Activated CD4-positive, CD25-positive, alpha-beta regulatory T cell treated with anti-CD3 and anti-CD28 coated beads, Interleukin-2, amount 50 U/mL, for 16 hours (primary cell): ENCODE measurements around the gene DNAJC30.
"Not testable (repeated sequence)": the region's sequence is repeated elsewhere in the genome, so short reads cannot be mapped to it uniquely, and the experiment has no call there.

Source experiments
- DNase-seq: peaks from one replicate; pipeline ENCODE4 v3.0.0-alpha.2; 2020; ENCODE audit warnings: low read depth, low spot score

Gene DNAJC30

DNA sequence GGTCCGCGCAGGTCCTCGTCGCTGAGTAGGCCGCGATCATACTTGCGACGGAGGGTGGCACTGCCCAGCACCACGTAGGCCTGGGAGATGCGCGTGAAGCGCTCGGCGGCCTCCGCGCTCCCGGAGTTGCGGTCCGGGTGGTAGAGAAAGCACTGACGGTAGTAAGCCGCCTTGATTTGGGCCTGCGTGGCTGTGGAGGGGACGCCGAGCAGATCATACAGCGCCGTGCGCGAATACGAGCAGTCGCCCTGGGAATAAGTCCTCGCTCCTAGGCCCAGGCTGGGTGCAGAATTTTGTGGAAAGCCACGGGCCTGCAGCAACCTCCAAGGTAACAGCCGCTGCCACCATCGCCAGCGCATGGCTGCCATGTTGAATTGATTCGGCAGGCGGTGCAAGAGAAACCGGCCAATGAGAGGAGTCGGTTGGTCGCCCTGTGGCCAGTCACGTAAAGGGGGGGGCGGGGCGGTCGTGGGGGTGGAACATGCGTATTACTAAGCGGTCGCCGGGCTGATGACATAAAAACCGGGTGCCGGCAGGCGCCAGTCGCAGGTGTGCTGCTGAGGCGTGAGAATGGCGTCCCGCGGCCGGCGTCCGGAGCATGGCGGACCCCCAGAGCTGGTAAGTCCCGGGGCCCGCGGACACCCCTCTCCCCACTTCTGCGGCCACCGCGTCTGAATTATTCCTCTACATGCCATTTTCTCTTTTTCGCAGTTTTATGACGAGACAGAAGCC is at the start of gene DNAJC30, which contains the start of gene BUD23:
DNAJC30 (minus strand) TSS at position 398 of the 732 bp plus-strand sequence; CDS start at position 368, 30 bp downstream.
BUD23 (plus strand) TSS at position 542 of the 732 bp plus-strand sequence; CDS start at position 571, 29 bp downstream.
- DNase-seq: peak; percentile 94

GRCh38 chr7:73732397-73732796 is 49.1 kb upstream of the DNAJC30 start:
- DNase-seq: no peak

- DNase-seq: no peak
Measured at GRCh38 chr7:73730485-73730884, 47.2 kb upstream of the DNAJC30 start.

DNA sequence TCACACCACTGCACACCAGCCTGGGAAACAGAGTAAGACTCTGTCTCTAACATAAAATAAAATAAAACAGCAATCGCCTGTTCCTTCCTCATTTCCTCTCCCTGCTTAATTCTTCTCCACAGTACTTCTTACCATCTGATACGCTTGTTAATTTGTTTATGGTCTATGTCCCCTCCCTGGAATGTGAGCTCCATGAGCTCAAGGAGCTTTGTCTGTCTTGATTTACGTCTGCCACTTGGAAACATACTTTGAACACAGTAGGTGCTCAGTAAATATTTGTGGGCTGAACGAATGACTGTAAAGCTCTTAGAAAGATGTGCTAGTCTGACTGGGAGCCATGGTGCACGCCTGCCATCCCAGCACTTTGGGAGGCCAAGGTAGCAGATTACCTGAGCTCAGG is 45.3 kb upstream of the DNAJC30 start:
- no peak for DNase-seq

GRCh38 chr7:73727952-73728351 is 44.7 kb upstream of the DNAJC30 start:
- no peak for DNase-seq

GRCh38 chr7:73726083-73726466 is 42.8 kb upstream of the DNAJC30 start:
- DNase-seq: no peak

GRCh38 chr7:73723813-73724212 is 40.6 kb upstream of the DNAJC30 start:
- DNase-seq: no peak

DNA sequence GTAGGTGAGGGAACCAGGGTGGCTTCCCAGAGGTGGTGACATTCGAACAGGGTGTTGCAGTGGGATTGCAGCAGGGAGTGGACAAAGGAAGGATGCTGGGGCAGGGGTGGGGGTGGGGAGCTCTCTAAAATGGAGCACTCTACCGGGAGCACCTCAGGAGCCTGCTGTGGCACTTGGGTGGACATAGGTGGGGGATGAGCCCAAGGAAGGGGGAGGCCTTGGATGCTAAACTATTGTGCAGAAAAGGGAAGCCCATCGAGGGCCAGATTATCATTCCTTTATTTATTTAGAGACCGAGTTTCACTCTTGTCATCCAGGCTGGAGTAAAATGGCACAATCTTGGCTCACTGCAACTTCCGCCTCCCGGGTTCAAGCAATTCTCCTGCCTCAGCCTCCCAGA is 39.5 kb upstream of the DNAJC30 start:
- DNase-seq: no peak

DNA sequence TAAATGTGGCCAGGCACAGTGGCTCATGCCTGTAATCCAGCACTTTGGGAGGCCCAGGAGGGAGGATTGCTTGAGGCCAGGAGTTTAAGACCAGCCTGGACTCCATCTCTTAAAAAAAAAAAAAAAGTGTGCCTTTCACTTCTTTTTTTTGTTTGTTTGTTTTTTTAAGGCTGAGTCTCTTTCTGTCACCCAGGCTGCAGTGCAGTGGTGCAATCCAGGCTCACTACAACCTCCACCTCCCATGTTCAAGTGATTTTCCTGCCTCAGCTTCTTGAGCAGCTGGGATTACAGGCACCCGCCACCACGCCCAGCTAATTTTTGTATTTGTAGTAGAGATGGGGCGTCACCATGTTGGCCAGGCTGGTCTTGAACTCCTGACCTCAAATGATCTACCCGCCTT is 38.9 kb upstream of the DNAJC30 start:
- DNase-seq: not testable (repeated sequence)

DNA sequence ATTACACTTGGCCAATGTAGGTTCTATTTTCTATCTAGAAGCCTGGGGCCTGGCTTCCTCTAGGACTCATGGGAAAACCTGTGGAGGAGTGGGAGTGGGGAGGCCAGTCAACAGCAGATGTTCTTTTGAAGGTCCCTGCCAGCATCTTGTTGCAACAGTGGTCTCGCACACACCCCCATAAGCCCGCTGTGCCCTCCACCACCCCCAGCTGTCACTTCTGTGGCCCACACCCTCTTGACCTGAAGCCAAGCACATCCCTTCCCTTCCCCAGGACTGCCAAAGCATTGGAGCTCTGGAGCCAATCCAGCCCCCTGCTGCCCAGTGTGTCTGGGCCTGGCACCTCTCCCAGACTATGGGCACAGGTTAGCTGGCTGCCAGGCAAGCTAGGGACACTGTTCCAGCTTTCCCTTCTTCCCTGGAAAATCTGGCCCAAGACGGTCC is 38.1 kb upstream of the DNAJC30 start:
- no peak for DNase-seq

DNA sequence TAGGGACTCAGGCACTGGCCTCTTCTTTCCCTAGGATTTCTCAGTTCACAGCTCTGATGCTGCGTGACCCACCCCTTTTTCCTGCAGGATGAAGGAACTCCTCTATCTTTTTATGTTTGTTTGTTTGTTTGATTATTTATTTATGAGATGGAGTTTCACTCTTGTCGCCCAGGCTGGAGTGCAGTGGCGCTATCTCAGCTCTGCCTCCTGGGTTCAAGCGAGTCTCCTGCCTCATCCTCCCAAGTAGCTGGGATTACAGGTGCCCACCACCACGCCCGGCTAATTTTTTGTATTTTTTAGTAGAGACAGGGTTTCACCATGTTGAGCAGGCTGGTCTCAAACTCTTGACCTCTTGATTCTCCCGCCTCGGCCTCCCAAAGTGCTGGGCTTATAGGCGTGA is 37.2 kb upstream of the DNAJC30 start:
- DNase-seq: not testable (repeated sequence)

DNA sequence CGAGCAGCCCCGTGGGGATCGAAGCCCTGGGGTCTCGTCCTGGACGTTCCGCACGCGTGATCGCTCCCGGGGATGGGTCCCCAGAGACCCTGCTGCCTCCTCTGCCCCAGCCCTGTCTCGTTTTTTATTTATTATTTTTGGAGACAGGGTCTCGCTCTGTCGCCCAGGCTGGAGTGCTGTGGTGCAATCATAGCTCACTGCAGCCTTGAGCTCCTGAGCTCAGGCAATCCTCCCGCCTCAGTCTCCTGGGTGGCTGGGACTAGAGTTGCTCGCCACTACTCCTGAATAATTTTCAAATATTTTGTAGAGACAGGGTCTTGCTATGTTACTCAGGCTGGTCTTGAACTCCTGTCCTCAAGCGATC is 36.5 kb upstream of the DNAJC30 start:
- no peak for DNase-seq

- peak; percentile 38 for DNase-seq
Measured at GRCh38 chr7:73718905-73719805, 35.9 kb upstream of the DNAJC30 start, which contains the start of gene STX1A. Gene STX1A (minus strand): TSS chr7:73719669. CDS start chr7:73719631, 38 bp downstream.

GRCh38 chr7:73718438-73718881 is 35.2 kb upstream of the DNAJC30 start:
- DNase-seq: no peak

GRCh38 chr7:73717991-73718405 is 34.7 kb upstream of the DNAJC30 start:
- peak; percentile 46 for DNase-seq

- no peak for DNase-seq
Measured at GRCh38 chr7:73717025-73717807, 34.0 kb upstream of the DNAJC30 start.

GRCh38 chr7:73716318-73716890 is 33.2 kb upstream of the DNAJC30 start:
- no peak for DNase-seq

- DNase-seq: no peak
Measured at GRCh38 chr7:73715648-73716317, 32.5 kb upstream of the DNAJC30 start.

- DNase-seq: not testable (repeated sequence)
Measured at GRCh38 chr7:73713319-73713718, 30.1 kb upstream of the DNAJC30 start.

- DNase-seq: no peak
Measured at GRCh38 chr7:73712773-73713172, 29.5 kb upstream of the DNAJC30 start.
